K562 (cell line): ENCODE measurements around the gene NEDD8. TPM values are rescaled to one million over a fixed set of nuclear protein-coding genes. Genes with fewer than 3 reads are reported as not detected.

Experiments
- AFF1 ChIP-seq, 2 experiments: fragments of 450-650 bp; IDR thresholded peaks; 2 replicates each; pipeline ENCODE4 v1.6.1; 2018; ENCODE audit warnings: mild to moderate bottlenecking in 2 of 2, low read depth in 1 of 2; ENCODE audit not compliant: partially characterized antibody in 2 of 2
- ARID3B ChIP-seq: fragments of 250-450 bp; sonication (Bioruptor Pico); IDR thresholded peaks from 2 replicates; pipeline ENCODE4 v1.4.0; 2020; ENCODE audit warnings: borderline replicate concordance
- ARNT ChIP-seq, 2 experiments: fragments of 450-650 bp; IDR thresholded peaks; 2 replicates each; pipeline ENCODE4 v1.6.1; 2016; ENCODE audit warnings: mild to moderate bottlenecking in 1 of 2
- BRD9 ChIP-seq: fragments of 450-650 bp; IDR thresholded peaks from 2 replicates; pipeline ENCODE4 v1.6.1; 2018; ENCODE audit warnings: low read depth; ENCODE audit not compliant: partially characterized antibody
- FOXJ3 ChIP-seq: sonication (generic); formaldehyde crosslinking; IDR thresholded peaks from 2 replicates; pipeline ENCODE4 v1.4.0; 2020; ENCODE audit warnings: mild to moderate bottlenecking, missing genetic modification reagents
- GTF2A2 ChIP-seq: IDR thresholded peaks from 2 replicates; pipeline ENCODE4 v1.6.1; 2016; ENCODE audit warnings: mild to moderate bottlenecking, missing genetic modification characterization, missing compliant biosample characterization
- HDGF ChIP-seq: fragments of 450-650 bp; IDR thresholded peaks from 2 replicates; pipeline ENCODE4 v1.6.1; 2016
- JUNB ChIP-seq: fragments of 450-650 bp; formaldehyde crosslinking; conservative IDR thresholded peaks from 2 replicates; pipeline ENCODE4 v1.4.0; 2020; ENCODE audit warnings: mild to moderate bottlenecking
- MTA3 ChIP-seq: fragments of 450-650 bp; formaldehyde crosslinking; IDR thresholded peaks from 2 replicates; pipeline ENCODE4 v1.6.1; 2017; ENCODE audit warnings: mild to moderate bottlenecking, borderline replicate concordance
- MYC ChIP-seq, 2 experiments: fragments of 250-450 bp in 1 of 2; sonication (Bioruptor Pico) in 1 of 2; IDR thresholded peaks; 2 replicates each; pipeline versions ENCODE4 v1.5.1 to v1.6.1; 2012 to 2021; ENCODE audit warnings: low read depth in 2 of 2, borderline replicate concordance in 1 of 2, improper control_type of control experiment in 1 of 2, low read length in 1 of 2, mild to moderate bottlenecking in 1 of 2, moderate library complexity in 1 of 2
- NRF1 ChIP-seq, 2 experiments: fragments of 450-650 bp; IDR thresholded peaks in 1 of 2; conservative IDR thresholded peaks in 1 of 2; 2 replicates each; pipeline ENCODE4 v1.6.1; 2014; ENCODE audit warnings: mild to moderate bottlenecking in 2 of 2
- PML ChIP-seq: IDR thresholded peaks from 2 replicates; pipeline ENCODE4 v1.6.1; 2012; ENCODE audit warnings: low read length, inconsistent platforms
- STAG1 ChIP-seq: sonication (generic); formaldehyde crosslinking; IDR thresholded peaks from 2 replicates; pipeline ENCODE4 v1.5.0; 2020; ENCODE audit warnings: missing genetic modification reagents, borderline replicate concordance
- UBTF ChIP-seq, 2 experiments: IDR thresholded peaks; 2 replicates each; pipeline ENCODE4 v1.6.1; 2012; ENCODE audit warnings: improper control_type of control experiment in 2 of 2, low read depth in 2 of 2, low read length in 2 of 2, borderline replicate concordance in 1 of 2
- ZNF41 ChIP-seq: fragments of 250-450 bp; sonication (Bioruptor Pico); conservative IDR thresholded peaks from 2 replicates; pipeline ENCODE4 v1.4.0; 2020; ENCODE audit warnings: mild to moderate bottlenecking
- polyA plus RNA-seq, 8 experiments: library from polyadenylated mRNA; depleted of rRNA in 4 of 8; stranded (reverse) in 5 of 8; unstranded in 3 of 8; fragments of >200 nt; fragmentation: Nextera tagmentation in 2 of 8; fragmentation: Illumina TruSeq in 1 of 8; extraction: Ambion mirVana in 2 of 8; extraction: Trizol in 1 of 8; gene quantifications; 2 replicates each; pipeline versions ENCODE4 v1.2.1 to v1.2.3, GENCODE V29; 2011 to 2014; ENCODE audit warnings: inconsistent platforms in 1 of 8, missing spikeins in 1 of 8
- total RNA-seq, 7 experiments: library from RNA; depleted of rRNA in 6 of 7; stranded (reverse); fragments of >200 nt in 6 of 7; fragmentation: Illumina TruSeq in 2 of 7; extraction: Trizol in 2 of 7; gene quantifications; 2 replicates each; pipeline versions ENCODE4 v1.2.1 to v1.2.3, GENCODE V29; 2011 to 2021; ENCODE audit warnings: low replicate concordance in 1 of 7

Gene NEDD8
- total and polyA plus RNA-seq, 9 of the 15 experiments (the other 6 are each of a cell fraction or from before 2014, with no cell fraction given), result 142 to 691 (median 260) TPM

- TF ChIP-seq MYC (IDR thresholded peaks at IDR 0.05; ENCODE audit: low read depth, low read length), result peak; percentile 78
- 0 out of 2 replicates have a peak, but pooled peaks have one; percentile 28 for TF ChIP-seq MYC (CRISPR knock-in tag; IDR thresholded peaks at IDR 0.05; ENCODE audit: borderline replicate concordance, low read depth)
- TF ChIP-seq GTF2A2 (tag), result no peak
- TF ChIP-seq PML, result peak; percentile 71
- no peak for TF ChIP-seq HDGF
- TF ChIP-seq AFF1 (IDR thresholded peaks at IDR 0.05; ENCODE audit: low read depth in 1 of 2, partially characterized antibody in 2 of 2), result no peak
- TF ChIP-seq UBTF (IDR thresholded peaks at IDR 0.05; ENCODE audit: borderline replicate concordance in 1 of 2, low read depth in 2 of 2, low read length in 2 of 2), result peak in 1 of 2 experiments; percentile 53; a peak in 1 of 4 replicates
- no peak for TF ChIP-seq ARNT (IDR thresholded peaks at IDR 0.05)
- TF ChIP-seq MTA3, result peak; percentile 25; the same call in 1 of the 2 replicates
- TF ChIP-seq JUNB, result no peak
- TF ChIP-seq FOXJ3 (CRISPR knock-in tag), result no peak
- no peak for TF ChIP-seq STAG1 (CRISPR knock-in tag)
- no peak for TF ChIP-seq ARID3B (CRISPR knock-in tag)
- TF ChIP-seq NRF1 (conservative IDR thresholded peaks at IDR 0.05 in 1 of 2, IDR thresholded peaks at IDR 0.05 in 1 of 2), result peak; percentile 58 to 65; a peak in 3 of 4 replicates
- TF ChIP-seq BRD9, result no peak
- TF ChIP-seq ZNF41, result no peak
Measured at GRCh38 chr14:24215495-24216344, 16.4 kb downstream of the NEDD8 start, which contains the start of gene MDP1 (continued).
